Astrocyte of the cerebellum (primary cell): ENCODE data around the gene SHMT1.
"Not testable (repeated sequence)": the region's sequence is repeated elsewhere in the genome, so short reads cannot be mapped to it uniquely, and the experiment has no call there.

Experiments
- DNase-seq: peaks from one replicate; pipeline ENCODE4 v3.0.0-alpha.2; 2011; ENCODE audit warnings: low read depth
- H3K4me3 ChIP-seq: 2 replicates; pipeline ENCODE4 v1.5.1; 2011; ENCODE audit warnings: mild to moderate bottlenecking, low read depth, low read length, moderate library complexity
- CTCF ChIP-seq: IDR thresholded peaks from 2 replicates; pipeline ENCODE4 v1.5.1; 2012; ENCODE audit warnings: low read length, low read depth, moderate library complexity, mild to moderate bottlenecking; ENCODE audit errors: missing control alignments
- in situ Hi-C: cut with HindIII; loops from 2 replicates; pipeline ENCODE4 v1.10.0; 2017; ENCODE audit warnings: low sequenced_read_pairs

SHMT1 gene

DNA sequence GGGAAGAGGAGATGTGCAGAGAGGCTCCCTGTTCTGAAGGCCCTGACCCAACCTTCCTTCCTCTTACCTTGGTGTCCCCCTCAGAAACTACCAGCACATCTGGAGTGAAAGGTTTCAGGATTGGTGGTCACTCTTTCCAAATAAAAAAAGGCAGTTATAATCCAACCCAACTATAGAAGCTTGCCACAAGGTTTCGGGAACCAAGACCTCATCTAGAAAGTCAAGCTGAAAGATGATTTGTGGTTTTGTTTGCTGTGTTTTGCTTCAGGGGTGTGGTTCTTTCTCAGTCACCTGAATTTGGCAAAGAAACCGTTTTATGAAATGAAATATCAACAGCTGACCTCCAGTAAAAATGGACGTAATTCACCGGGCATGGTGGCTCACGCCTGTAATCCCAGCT, 19.3 kb downstream of the SHMT1 start:
- H3K4me3 ChIP-seq = no peak overlapping the region
- in situ Hi-C loops = no loop called here
- no peak for TF ChIP-seq CTCF
- no peak for DNase-seq

GRCh38 chr17:18339933-18340332, 23.4 kb downstream of the SHMT1 start:
- DNase-seq = no peak
- H3K4me3 ChIP-seq = no peak overlapping the region
- no peak for TF ChIP-seq CTCF
- in situ Hi-C loops = no loop called here

DNA sequence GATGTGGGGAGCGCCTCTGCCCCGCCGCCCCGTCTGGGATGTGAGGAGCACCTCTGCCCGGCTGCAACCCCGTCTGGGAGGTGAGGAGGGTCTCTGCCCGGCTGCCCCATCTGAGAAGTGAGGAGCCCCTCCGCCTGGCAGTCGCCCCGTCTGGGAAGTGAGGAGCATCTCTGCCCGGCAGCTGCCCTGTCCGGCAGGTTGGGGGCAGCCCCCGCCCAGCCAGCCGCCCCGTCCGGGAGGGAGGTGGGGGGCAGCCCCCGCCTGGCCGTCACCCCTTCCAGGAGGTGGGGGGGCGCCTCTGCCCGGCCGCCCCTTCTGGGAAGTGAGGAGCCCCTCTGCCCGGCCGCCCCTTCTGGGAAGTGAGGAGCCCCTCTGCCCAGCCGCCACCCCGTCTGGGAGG, 25.2 kb downstream of the SHMT1 start:
- DNase-seq, in situ Hi-C loops: not testable (repeated sequence)

GRCh38 chr17:18332909-18333489, 30.4 kb downstream of the SHMT1 start:
- H3K4me3 ChIP-seq = no peak overlapping the region
- no peak for DNase-seq
- no peak for TF ChIP-seq CTCF
- in situ Hi-C loops = no loop called here

More for the DNA sequence above, 25.2 kb downstream of the SHMT1 start:
- not testable (repeated sequence) for H3K4me3 ChIP-seq

GRCh38 chr17:18331879-18332278, 31.5 kb downstream of the SHMT1 start:
- in situ Hi-C loops = no loop called here
- TF ChIP-seq CTCF = no peak
- DNase-seq = no peak
- H3K4me3 ChIP-seq = no peak overlapping the region

- H3K4me3 ChIP-seq = no peak overlapping the region
- in situ Hi-C loops = no loop called here
- no peak for TF ChIP-seq CTCF
- no peak for DNase-seq
Measured at GRCh38 chr17:18328643-18329204, 34.6 kb downstream of the SHMT1 start.

GRCh38 chr17:18327556-18327955, 35.8 kb downstream of the SHMT1 start:
- no peak for DNase-seq
- in situ Hi-C loops = no loop called here
- TF ChIP-seq CTCF = no peak
- H3K4me3 ChIP-seq = no peak overlapping the region
